ENCODE results near the gene TAF5L.
A peak's percentile ranks its signal among the peaks of the same experiment; 100 is the strongest.

Gene TAF5L

DNA sequence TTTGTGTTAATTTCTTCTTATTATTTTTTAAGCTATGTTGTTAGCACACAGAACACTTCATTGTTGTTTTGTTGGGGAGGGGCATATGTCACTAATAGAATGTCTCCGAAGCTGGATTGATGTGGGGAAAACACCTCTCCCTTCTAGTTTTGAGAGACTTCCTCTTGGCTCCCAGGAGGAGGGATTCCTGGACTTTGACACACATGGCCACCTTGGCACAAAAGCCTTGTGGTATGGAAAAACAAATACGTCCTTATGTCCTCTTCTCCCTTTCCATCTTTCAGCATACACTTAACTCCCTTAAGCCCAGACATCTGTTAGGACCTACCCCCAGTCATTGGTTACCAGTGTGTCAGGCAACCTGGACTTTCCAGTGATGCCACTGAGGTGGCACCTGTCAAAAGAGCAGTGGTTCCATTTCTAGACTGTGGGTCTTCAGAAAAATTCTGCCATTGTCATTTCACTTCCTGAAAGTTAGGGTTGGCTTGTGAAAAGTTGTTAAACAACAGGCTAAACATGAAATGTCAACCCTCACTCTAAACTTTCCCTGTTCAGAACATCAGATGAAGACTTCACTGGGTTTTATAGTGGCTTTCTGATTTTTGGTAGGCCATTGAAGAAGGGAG lies 54.9 kb downstream of the TAF5L start:
- Histone ChIP-seq H2AK5ac (ENCODE audit: low read length, severe bottlenecking) (no peak overlapping the region), H3K9ac (ENCODE audit: low read length) (no peak overlapping the region), H3K9me3 (ENCODE audit: control insufficient read depth, low read length) (no peaks in the 10 kb centered on the region), H3K4me2 (ENCODE audit: low read length, poor library complexity, severe bottlenecking) (no peak overlapping the region), H2BK120ac (ENCODE audit: low read depth, low read length) (no peak overlapping the region), H3K4me1 (ENCODE audit: control insufficient read depth, insufficient read depth, low read depth, low read length) (no peaks in the 10 kb centered on the region), H3K27me3 (ENCODE audit: control insufficient read depth in 1 of 2, insufficient read depth in 1 of 2, low read length in 2 of 2) (no peaks in the 10 kb centered on the region), H4K8ac (ENCODE audit: low read length) (no peak overlapping the region), H3K4ac (ENCODE audit: low read depth in 1 of 2, low read length in 2 of 2) (no peak overlapping the region), H2BK15ac (ENCODE audit: low read depth, poor library complexity, severe bottlenecking) (no peak overlapping the region), H2AFZ (ENCODE audit: low read depth, low read length) (no peak overlapping the region), H3K4me3 (ENCODE audit: insufficient read depth in 1 of 2, low read depth in 1 of 2, low read length in 2 of 2) (no peak overlapping the region), H3K23ac (ENCODE audit: low read length in 2 of 2) (no peak overlapping the region), H3K79me1 (replicated peaks; ENCODE audit: low read length, poor library complexity, severe bottlenecking) (no peaks in the 10 kb centered on the region), H3K18ac (ENCODE audit: low read depth in 1 of 2, low read length in 2 of 2) (no peak overlapping the region), H4K91ac (ENCODE audit: low read length) (no peak overlapping the region), H2BK12ac (ENCODE audit: low read length in 2 of 2) (no peak overlapping the region), H2BK5ac (ENCODE audit: low read depth, low read length, poor library complexity, severe bottlenecking) (no peak overlapping the region), H3K14ac (ENCODE audit: low read length in 2 of 2) (no peak overlapping the region), H3K36me3 (ENCODE audit: control insufficient read depth in 1 of 2, insufficient read depth in 2 of 2, low read depth in 1 of 2, low read length in 2 of 2) (no peaks in the 10 kb centered on the region), H3K27ac (ENCODE audit: low read length, poor library complexity, severe bottlenecking) (no peak overlapping the region)
- no peak for DNase-seq
- WGBS = 80% methylated on average over 2 of the region's 2 CpGs

DNA sequence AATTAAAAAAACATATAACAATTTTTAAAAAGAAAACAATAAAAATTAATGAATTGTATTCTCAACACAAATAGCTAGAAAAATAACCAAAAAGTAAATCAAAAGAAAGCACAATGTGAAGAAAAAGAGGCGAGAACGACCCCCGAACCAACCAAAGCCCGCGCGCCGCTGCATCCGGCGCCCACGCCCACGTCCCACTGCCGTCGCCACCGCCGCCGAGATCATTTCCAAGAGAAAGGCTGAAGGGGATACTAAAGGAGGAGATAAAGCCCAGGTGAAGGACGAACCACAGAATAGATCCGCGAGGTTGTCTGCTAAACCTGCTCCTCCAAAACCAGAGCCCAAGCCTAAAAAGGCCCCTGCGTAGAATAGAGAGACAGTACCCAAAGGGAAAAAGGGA lies 55.6 kb downstream of the TAF5L start:
- Histone ChIP-seq H3K9ac (ENCODE audit: low read length) (no peak overlapping the region), H3K18ac (ENCODE audit: low read depth in 1 of 2, low read length in 2 of 2) (no peak overlapping the region), H3K9me3 (ENCODE audit: control insufficient read depth, low read length) (no peaks in the 10 kb centered on the region), H3K79me1 (replicated peaks; ENCODE audit: low read length, poor library complexity, severe bottlenecking) (no peaks in the 10 kb centered on the region), H3K27me3 (ENCODE audit: control insufficient read depth in 1 of 2, insufficient read depth in 1 of 2, low read length in 2 of 2) (no peaks in the 10 kb centered on the region), H3K4ac (ENCODE audit: low read depth in 1 of 2, low read length in 2 of 2) (no peak overlapping the region), H3K27ac (ENCODE audit: low read length, poor library complexity, severe bottlenecking) (no peak overlapping the region), H3K4me2 (ENCODE audit: low read length, poor library complexity, severe bottlenecking) (no peak overlapping the region), H2AK5ac (ENCODE audit: low read length, severe bottlenecking) (no peak overlapping the region), H4K91ac (ENCODE audit: low read length) (no peak overlapping the region), H3K36me3 (ENCODE audit: control insufficient read depth in 1 of 2, insufficient read depth in 2 of 2, low read depth in 1 of 2, low read length in 2 of 2) (no peaks in the 10 kb centered on the region), H3K4me3 (ENCODE audit: insufficient read depth in 1 of 2, low read depth in 1 of 2, low read length in 2 of 2) (no peak overlapping the region), H4K8ac (ENCODE audit: low read length) (no peak overlapping the region), H3K14ac (ENCODE audit: low read length in 2 of 2) (no peak overlapping the region), H3K23ac (ENCODE audit: low read length in 2 of 2) (no peak overlapping the region), H2BK5ac (ENCODE audit: low read depth, low read length, poor library complexity, severe bottlenecking) (no peak overlapping the region), H3K4me1 (ENCODE audit: control insufficient read depth, insufficient read depth, low read depth, low read length) (no peaks in the 10 kb centered on the region), H2AFZ (ENCODE audit: low read depth, low read length) (no peak overlapping the region), H2BK120ac (ENCODE audit: low read depth, low read length) (no peak overlapping the region), H2BK12ac (ENCODE audit: low read length in 2 of 2) (no peak overlapping the region), H2BK15ac (ENCODE audit: low read depth, poor library complexity, severe bottlenecking) (no peak overlapping the region)
- no peak for DNase-seq
- WGBS = 85% methylated on average over 11 of the region's 20 CpGs

DNA sequence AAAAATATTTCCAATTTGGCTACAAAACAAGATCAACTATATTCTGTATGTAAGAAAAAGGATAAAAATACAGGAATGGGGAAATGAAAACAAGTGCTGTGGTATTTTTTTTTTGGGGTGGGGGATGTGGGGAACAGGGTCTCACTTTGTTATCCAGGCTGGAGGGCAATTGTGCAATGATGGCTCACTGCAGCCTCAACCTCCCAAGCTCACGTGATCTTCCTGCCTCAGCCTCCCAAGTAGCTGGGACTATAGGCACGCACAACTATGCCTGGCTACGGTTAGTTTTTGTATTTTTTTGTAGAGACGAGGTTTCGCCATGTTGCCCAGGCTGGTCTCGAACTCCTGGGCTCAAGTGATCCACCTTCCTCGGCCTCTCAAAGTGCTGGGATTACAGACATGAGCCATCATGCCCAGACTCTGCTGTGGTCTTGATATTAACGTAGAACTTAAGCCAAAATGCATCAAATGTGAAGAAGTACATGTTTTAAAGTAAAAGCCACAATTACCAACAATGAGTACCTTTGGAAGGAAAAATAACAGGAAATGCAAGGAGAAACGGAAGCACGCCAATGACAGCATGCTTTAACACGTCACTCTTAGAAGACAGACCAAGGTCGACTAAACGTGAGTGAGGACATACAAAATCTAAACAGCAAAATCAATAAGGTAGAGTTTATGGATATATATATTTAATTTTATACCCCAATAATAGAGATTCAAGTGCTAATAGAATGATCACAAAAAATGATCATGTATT lies 58.6 kb downstream of the TAF5L start:
- Histone ChIP-seq H2BK120ac (ENCODE audit: low read depth, low read length) (no peak overlapping the region), H3K4me1 (ENCODE audit: control insufficient read depth, insufficient read depth, low read depth, low read length) (peaks cover 3% of the 10 kb centered on the region), H3K4ac (ENCODE audit: low read depth in 1 of 2, low read length in 2 of 2) (no peak overlapping the region), H3K14ac (ENCODE audit: low read length in 2 of 2) (no peak overlapping the region), H4K91ac (ENCODE audit: low read length) (no peak overlapping the region), H3K79me1 (replicated peaks; ENCODE audit: low read length, poor library complexity, severe bottlenecking) (no peaks in the 10 kb centered on the region), H3K27ac (ENCODE audit: low read length, poor library complexity, severe bottlenecking) (no peak overlapping the region), H2BK5ac (ENCODE audit: low read depth, low read length, poor library complexity, severe bottlenecking) (no peak overlapping the region), H4K8ac (ENCODE audit: low read length) (no peak overlapping the region), H2AFZ (ENCODE audit: low read depth, low read length) (no peak overlapping the region), H3K18ac (ENCODE audit: low read depth in 1 of 2, low read length in 2 of 2) (no peak overlapping the region), H3K4me2 (ENCODE audit: low read length, poor library complexity, severe bottlenecking) (no peak overlapping the region), H3K36me3 (ENCODE audit: control insufficient read depth in 1 of 2, insufficient read depth in 2 of 2, low read depth in 1 of 2, low read length in 2 of 2) (no peaks in the 10 kb centered on the region), H3K4me3 (ENCODE audit: insufficient read depth in 1 of 2, low read depth in 1 of 2, low read length in 2 of 2) (no peak overlapping the region), H2AK5ac (ENCODE audit: low read length, severe bottlenecking) (no peak overlapping the region), H3K9me3 (ENCODE audit: control insufficient read depth, low read length) (no peaks in the 10 kb centered on the region), H3K27me3 (ENCODE audit: control insufficient read depth in 1 of 2, insufficient read depth in 1 of 2, low read length in 2 of 2) (no peaks in the 10 kb centered on the region), H2BK15ac (ENCODE audit: low read depth, poor library complexity, severe bottlenecking) (no peak overlapping the region), H2BK12ac (ENCODE audit: low read length in 2 of 2) (no peak overlapping the region), H3K23ac (ENCODE audit: low read length in 2 of 2) (no peak overlapping the region), H3K9ac (ENCODE audit: low read length) (no peak overlapping the region)
- no peak for DNase-seq
- whole genome bisulfite sequencing = 97% methylated on average over 10 of the region's 13 CpGs

DNA sequence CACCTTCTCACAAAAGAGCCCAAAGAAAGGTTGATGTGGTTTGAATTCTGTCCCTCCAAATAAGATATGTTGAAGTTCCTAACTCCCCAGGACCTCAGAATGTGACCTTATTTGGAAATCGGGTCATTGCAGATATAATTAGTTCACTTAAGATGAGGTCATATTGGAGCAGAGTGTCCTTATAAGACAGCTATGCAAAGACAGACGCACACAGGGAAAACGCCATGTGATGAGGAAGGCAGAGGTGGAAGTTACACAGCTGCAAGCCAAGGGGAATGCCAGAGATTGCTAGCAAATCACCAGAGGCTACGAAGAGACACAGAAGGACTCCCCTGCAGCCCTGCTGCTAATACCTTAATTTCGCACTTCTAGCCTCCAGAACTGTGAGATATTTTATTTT lies 62.2 kb downstream of the TAF5L start:
- 20% methylated on average over 2 of the region's 5 CpGs for WGBS
- H2AK5ac ChIP-seq (ENCODE audit: low read length, severe bottlenecking) = no peak overlapping the region
- no peak overlapping the region for H3K4me3 ChIP-seq (ENCODE audit: insufficient read depth in 1 of 2, low read depth in 1 of 2, low read length in 2 of 2)
- H3K18ac ChIP-seq (ENCODE audit: low read depth in 1 of 2, low read length in 2 of 2) = no peak overlapping the region
- no peak overlapping the region for H3K4me2 ChIP-seq (ENCODE audit: low read length, poor library complexity, severe bottlenecking)
- no peaks in the 10 kb centered on the region for H3K36me3 ChIP-seq (ENCODE audit: control insufficient read depth in 1 of 2, insufficient read depth in 2 of 2, low read depth in 1 of 2, low read length in 2 of 2)
- H3K9ac ChIP-seq (ENCODE audit: low read length) = no peak overlapping the region
- H2BK120ac ChIP-seq (ENCODE audit: low read depth, low read length) = no peak overlapping the region
- H3K23ac ChIP-seq (ENCODE audit: low read length in 2 of 2) = no peak overlapping the region
- H3K79me1 ChIP-seq (replicated peaks; ENCODE audit: low read length, poor library complexity, severe bottlenecking) = no peaks in the 10 kb centered on the region
- H2BK5ac ChIP-seq (ENCODE audit: low read depth, low read length, poor library complexity, severe bottlenecking) = no peak overlapping the region
- no peak overlapping the region for H2AFZ ChIP-seq (ENCODE audit: low read depth, low read length)
- H3K4me1 ChIP-seq (ENCODE audit: control insufficient read depth, insufficient read depth, low read depth, low read length) = peaks cover 3% of the 10 kb centered on the region
- no peaks in the 10 kb centered on the region for H3K9me3 ChIP-seq (ENCODE audit: control insufficient read depth, low read length)
- H3K14ac ChIP-seq (ENCODE audit: low read length in 2 of 2) = no peak overlapping the region
- H4K8ac ChIP-seq (ENCODE audit: low read length) = no peak overlapping the region
- no peak overlapping the region for H2BK15ac ChIP-seq (ENCODE audit: low read depth, poor library complexity, severe bottlenecking)
- H3K27me3 ChIP-seq (ENCODE audit: control insufficient read depth in 1 of 2, insufficient read depth in 1 of 2, low read length in 2 of 2) = no peaks in the 10 kb centered on the region
- DNase-seq = peak; percentile 86
- no peak overlapping the region for H4K91ac ChIP-seq (ENCODE audit: low read length)
- no peak overlapping the region for H3K27ac ChIP-seq (ENCODE audit: low read length, poor library complexity, severe bottlenecking)
- no peak overlapping the region for H3K4ac ChIP-seq (ENCODE audit: low read depth in 1 of 2, low read length in 2 of 2)
- no peak overlapping the region for H2BK12ac ChIP-seq (ENCODE audit: low read length in 2 of 2)
